Naive B cell (primary cell): Measurements from ENCODE around the gene IDUA. TPM values are rescaled to one million over a fixed set of nuclear protein-coding genes. Genes with fewer than 3 reads are reported as not detected.
"Not testable (repeated sequence)": the region's sequence is repeated elsewhere in the genome, so short reads cannot be mapped to it uniquely, and the experiment has no call there.

Experiments used
- ATAC-seq, 2 donors: fragments of 150-1000 bp; cut with Tn5 transposase; 2 replicates each; pipeline ENCODE4 v1.10.0; 2021; ENCODE audit warnings: low read depth in 2 of 2, mild to moderate bottlenecking in 2 of 2, moderate library complexity in 2 of 2
- DNase-seq: peaks from one replicate; pipeline ENCODE4 v3.0.0; 2022
- H3K27ac Mint-ChIP-seq, 6 donors: one replicate each; pipeline ENCODE4 v1.8.0; 2020 to 2022; ENCODE audit warnings: mild to moderate bottlenecking in 6 of 6, mixed read lengths in 6 of 6, moderate library complexity in 5 of 6, inconsistent platforms in 2 of 6
- H3K27me3 Mint-ChIP-seq, 3 donors: one replicate each; pipeline ENCODE4 v1.8.0; 2021 to 2022; ENCODE audit warnings: mixed read lengths in 3 of 3, mild to moderate bottlenecking in 1 of 3
- H3K36me3 Mint-ChIP-seq, 2 donors: one replicate each; pipeline ENCODE4 v1.8.0; 2020 to 2022; ENCODE audit warnings: mixed read lengths in 2 of 2, inconsistent platforms in 1 of 2, mild to moderate bottlenecking in 1 of 2
- H3K4me1 Mint-ChIP-seq, 3 donors: one replicate each; pipeline ENCODE4 v1.8.0; 2020 to 2022; ENCODE audit warnings: mixed read lengths in 3 of 3, inconsistent platforms in 1 of 3, mild to moderate bottlenecking in 1 of 3, moderate library complexity in 1 of 3
- H3K4me3 Mint-ChIP-seq, 8 donors: one replicate each; pipeline ENCODE4 v1.8.0; 2020 to 2022; ENCODE audit warnings: mild to moderate bottlenecking in 8 of 8, mixed read lengths in 8 of 8, moderate library complexity in 8 of 8, inconsistent platforms in 2 of 8
- H3K9me3 Mint-ChIP-seq, 7 donors: one replicate each; pipeline ENCODE4 v1.8.0; 2020 to 2022; ENCODE audit warnings: mixed read lengths in 7 of 7, mild to moderate bottlenecking in 5 of 7, inconsistent platforms in 2 of 7, moderate library complexity in 1 of 7
- polyA plus RNA-seq, 6 donors: library from polyadenylated mRNA; unstranded; fragments of 300-500 nt; fragmentation: Illumina TruSeq; gene quantifications; one replicate each; pipeline ENCODE4 v1.2.3, GENCODE V29; 2021; ENCODE audit warnings: low read depth in 6 of 6

IDUA gene
- polyA plus RNA-seq, 6 donors from 2014 or later = 2.2 to 8.3 (median 3.3) TPM

DNA sequence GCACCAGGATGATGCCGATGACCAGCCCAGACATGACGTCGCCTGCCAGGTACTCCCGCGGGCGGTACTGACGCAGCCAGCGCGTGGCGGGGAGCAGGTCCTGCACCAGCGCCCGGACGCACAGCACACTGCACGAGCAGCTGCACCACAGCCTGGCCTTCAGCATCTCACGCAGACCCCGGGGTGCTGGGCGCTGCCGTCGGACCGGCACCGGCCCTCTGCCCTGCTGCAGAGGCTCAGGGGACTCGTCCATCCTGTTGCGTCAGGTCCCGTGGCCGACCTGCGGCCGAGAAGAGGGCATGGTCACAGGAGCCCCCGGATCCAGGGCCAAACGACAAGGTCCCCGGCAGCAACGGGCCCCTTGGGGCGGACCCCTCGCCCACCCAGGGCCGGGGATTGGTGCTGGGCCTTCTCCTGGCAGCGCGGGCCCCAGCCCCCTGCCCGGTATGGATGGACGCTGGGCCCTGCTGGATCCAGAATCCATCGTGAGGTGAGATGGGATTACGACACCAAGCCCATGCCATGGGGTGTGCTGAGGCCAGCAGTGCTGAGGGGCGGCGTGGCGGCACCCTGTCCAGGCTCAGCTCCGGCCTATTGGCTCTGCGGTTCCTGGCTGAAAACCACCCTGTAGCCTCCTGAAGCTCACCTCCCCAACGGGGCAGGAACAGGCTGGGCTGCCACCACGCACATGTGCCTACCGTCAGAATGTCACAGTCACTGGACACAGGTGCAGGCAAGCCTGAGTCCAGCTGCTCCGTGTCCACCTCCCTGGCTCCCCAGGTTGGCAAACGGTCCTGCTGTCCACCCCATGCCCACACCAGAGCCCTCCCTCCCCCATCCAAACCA lies 4.8 kb downstream of the IDUA start:
- ATAC-seq (no peak), DNase-seq (no peak)
- Mint-ChIP-seq H3K4me3 (no peak overlapping the region), H3K36me3 (no peaks in the 10 kb centered on the region), H3K27me3 (peaks cover 0 to 13% (median under 1%) of the 10 kb centered on the region in 3 donors), H3K9me3 (no peaks in the 10 kb centered on the region), H3K27ac (no peak overlapping the region), H3K4me1 (peaks cover 2 to 11% (median 4%) of the 10 kb centered on the region in 3 donors)

DNA sequence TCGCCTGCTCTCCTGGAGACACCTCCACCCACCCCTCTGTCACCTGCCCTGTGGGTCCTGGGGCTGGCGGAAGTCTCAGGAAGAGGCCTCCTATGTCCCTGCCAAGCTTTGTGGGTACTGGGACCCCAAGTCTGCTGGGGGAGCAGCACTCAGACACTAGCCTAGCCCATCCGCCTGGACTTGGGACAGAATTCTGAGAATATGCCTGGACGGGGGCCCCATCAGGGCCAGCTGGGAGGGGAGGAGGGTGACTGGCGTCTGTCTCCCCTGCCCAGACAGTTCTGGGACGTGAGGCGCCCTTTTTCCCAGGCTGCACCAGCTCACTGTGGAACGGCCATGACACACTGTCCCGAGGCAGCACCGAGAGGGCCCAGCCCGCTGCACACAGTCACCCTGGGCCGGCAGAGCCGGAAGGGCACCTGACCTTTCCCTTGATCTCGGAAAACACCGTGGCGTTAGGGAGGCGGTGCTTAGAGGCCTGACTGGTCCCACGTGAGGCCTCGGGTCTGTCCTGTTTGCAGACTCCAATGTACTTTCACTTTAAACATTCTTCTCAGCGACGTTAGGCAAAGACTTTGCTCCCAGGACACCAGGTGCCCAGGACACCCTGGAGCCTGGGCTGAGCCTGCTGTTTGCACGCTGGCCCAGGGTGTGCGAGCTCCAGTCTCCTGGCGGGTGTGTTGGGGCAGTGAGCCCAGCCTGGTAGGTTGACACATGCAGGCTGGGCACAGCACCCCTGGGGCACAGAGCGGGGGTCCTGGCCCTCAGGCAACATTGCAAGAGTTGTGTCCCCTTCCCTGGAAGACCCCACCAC lies 5.7 kb downstream of the IDUA start:
- no peak overlapping the region for H3K27ac Mint-ChIP-seq
- H3K4me3 Mint-ChIP-seq = peak overlapping the region in 1 of 8 donors; percentile 5
- no peaks in the 10 kb centered on the region for H3K9me3 Mint-ChIP-seq
- no peaks in the 10 kb centered on the region for H3K36me3 Mint-ChIP-seq
- DNase-seq (no peak), ATAC-seq (no peak)
- H3K4me1 Mint-ChIP-seq = peaks cover 2 to 7% (median 3%) of the 10 kb centered on the region in 3 donors
- peaks cover 0 to 18% (median 7%) of the 10 kb centered on the region in 3 donors for H3K27me3 Mint-ChIP-seq

DNA sequence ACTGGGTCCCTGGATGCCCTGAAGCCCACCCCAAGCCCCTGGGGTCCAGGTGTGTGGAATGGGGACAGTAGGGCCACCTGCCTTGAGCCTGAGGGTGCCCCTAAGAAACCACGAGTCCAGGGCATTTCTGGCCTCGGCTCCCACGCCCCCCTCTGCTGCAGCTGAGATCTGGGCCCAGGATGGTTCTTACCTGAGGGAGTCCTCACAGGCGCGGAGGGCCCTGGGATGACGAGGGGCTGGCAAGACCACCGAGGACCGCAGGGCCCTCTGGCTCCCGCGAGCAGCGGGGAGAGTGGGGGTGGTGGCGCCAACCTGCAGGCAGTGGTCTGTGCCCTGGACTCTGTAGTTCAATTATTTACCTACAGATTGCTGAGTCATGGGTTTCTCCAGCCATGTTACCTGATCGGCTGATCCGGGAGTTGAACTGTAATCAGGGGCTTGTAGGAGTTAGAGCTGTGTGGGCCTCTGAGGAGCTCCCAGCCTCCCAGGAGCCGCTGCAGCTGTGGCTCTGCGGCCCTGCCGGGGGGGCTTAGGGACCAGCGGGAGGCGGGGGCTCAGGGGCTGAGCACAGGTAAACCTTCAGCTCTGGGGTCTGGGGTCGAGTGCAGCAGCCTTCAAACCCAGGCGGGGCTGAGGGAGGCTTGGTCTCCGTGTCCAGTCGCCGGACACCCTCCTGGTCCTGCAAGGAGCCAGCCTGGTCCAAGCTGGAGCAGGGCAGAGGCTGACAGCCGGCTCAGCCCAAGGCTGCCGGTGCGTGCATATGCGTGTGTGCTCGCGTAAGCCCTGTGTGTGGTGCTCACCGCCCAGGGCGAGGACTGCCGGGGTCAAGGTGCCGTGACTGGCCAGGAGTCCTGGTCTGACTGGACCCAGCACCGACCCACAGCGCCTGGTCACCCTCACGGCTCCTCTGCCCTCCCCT lies 6.5 kb downstream of the IDUA start, which contains the start of gene SLC26A1:
SLC26A1 (minus strand) TSS at position 294 of the 919 bp plus-strand sequence. CDS start 1,701 bp downstream, outside the sequence.
- ATAC-seq (no peak), DNase-seq (no peak)
- no peak within 1 kb of the TSS for H3K27ac Mint-ChIP-seq
- H3K4me3 Mint-ChIP-seq = peak within 1 kb of the TSS in 1 of 8 donors; percentile 5
- peaks cover 7 to 12% (median 8%) of the 10 kb centered on the region in 3 donors for H3K4me1 Mint-ChIP-seq
- no peaks in the 10 kb centered on the region for H3K36me3 Mint-ChIP-seq
- no peaks in the 10 kb centered on the region for H3K9me3 Mint-ChIP-seq
- H3K27me3 Mint-ChIP-seq = peaks cover 6 to 25% (median 13%) of the 10 kb centered on the region in 3 donors

DNA sequence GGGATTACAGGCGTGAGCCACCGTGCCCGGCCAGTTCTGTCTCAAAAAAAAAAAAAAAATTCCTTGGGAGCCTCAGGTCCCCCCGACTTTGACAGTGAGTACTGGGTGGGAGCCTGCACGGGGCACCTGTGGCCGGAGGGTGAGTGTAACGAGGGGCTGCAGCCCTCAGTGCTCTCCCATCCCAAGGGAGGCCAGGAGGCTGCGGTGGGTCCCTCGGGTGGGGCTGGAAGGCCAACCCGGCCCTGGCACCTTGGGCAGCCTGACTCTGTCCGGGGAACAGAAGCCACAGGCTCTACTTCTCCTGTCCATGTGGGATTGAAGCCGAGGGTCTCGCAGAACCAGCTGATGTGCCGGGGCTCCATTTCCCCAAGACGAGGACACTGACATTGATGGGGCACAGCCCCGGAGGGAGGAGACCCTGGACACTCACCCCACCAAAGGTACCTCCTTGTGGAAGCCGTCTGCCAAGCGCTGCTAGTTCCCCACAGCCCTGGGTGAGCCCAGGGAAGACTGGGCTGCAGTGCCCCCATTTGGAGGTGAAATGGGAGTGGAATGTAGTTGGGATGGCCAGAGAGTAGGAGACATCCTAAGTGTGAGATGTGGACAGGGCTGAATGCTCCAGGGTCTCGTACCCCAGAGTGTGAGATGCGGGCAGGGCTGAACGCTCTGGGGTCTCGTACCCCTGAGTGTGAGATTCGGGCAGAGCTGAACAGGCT lies 8.6 kb downstream of the IDUA start:
- Mint-ChIP-seq H3K36me3 (no peaks in the 10 kb centered on the region), H3K4me1 (peaks cover 15 to 31% (median 16%) of the 10 kb centered on the region in 3 donors), H3K27ac (no peak overlapping the region), H3K9me3 (peaks cover 0 to 2% (median 0%) of the 10 kb centered on the region in 7 donors), H3K27me3 (peaks cover 14 to 37% (median 26%) of the 10 kb centered on the region in 3 donors), H3K4me3 (peak overlapping the region in 2 of 8 donors; percentile 10 to 16)
- ATAC-seq = no peak
- DNase-seq = no peak

DNA sequence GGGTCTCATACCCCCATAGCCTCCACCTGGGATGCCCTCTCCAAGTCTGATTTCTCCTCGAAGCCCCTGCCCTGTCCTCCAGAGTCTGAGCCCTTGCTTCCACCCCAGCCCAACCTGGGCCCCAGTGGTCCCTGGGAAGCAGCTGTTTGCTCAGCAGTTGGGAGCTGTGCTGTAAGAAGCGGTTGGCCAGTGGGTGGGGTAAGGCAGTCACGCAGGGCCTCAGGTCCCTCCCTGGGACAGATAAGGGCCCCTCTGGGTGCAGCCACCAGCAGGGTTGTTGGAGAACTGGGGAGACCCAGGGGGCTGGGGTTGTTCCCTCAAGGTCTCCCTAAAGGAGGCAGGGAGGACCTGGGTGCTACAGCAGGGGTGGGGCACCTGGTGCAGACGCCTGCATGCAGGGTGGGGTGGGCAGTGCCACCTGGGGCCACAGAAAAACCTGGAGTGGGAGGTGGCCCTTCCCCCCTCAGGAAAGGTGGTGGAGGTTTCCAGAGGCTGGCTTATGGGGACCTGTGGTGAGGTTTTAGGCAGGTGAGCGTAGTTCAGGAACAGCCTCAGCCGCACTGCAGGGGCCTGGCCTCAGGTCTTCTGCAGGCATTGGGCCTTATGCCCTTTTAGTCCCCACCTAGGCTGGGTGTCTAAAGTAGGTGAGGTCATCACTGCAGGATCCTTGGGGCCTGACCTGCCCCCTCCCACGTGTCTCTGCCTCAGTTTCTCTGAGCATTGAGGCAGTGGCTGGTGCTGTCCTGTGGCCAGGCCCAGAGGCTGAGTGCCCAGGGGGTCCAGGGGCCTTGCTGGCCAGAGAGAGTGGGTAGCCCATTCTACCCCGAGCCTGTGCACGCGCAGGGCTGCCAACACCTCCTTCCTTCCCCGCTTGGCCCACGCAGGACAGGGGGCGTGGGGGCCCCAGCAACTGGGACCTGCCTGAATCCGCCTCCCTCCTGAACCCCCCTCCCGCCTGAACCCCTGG lies 9.5 kb downstream of the IDUA start:
- peaks cover 14 to 44% (median 26%) of the 10 kb centered on the region in 3 donors for H3K27me3 Mint-ChIP-seq
- DNase-seq (no peak), ATAC-seq (no peak)
- peaks cover 0 to 2% (median 0%) of the 10 kb centered on the region in 7 donors for H3K9me3 Mint-ChIP-seq
- peaks cover 15 to 31% (median 16%) of the 10 kb centered on the region in 3 donors for H3K4me1 Mint-ChIP-seq
- no peaks in the 10 kb centered on the region for H3K36me3 Mint-ChIP-seq
- peak overlapping the region in 6 of 8 donors; percentile 15 to 80 (median 26) for H3K4me3 Mint-ChIP-seq
- no peak overlapping the region for H3K27ac Mint-ChIP-seq

DNA sequence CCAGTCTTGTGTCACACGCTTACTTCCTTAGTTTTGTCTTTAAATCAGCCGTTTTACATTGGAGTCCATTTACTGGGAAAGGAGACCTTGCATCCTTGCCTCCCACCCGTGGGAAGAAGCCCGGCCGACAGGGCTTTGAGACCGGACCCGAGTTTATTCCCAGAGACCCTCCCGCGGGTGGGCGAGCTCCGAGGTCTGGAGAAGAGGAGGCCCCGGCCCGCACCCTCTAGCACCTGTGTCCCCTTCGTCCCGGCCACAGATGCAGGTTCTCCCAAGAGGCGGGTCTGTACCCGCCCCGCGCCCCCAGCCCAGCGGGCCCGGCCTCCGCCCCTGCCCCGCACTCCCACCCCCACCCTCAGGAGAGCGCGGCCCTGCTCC lies 10.1 kb downstream of the IDUA start:
- DNase-seq = no peak
- no peak for ATAC-seq
- Mint-ChIP-seq H3K27me3 (peaks cover 14 to 50% (median 26%) of the 10 kb centered on the region in 3 donors), H3K4me3 (peak overlapping the region in 5 of 8 donors; percentile 12 to 80 (median 47)), H3K27ac (no peak overlapping the region), H3K9me3 (peaks cover 0 to 2% (median 0%) of the 10 kb centered on the region in 7 donors), H3K36me3 (no peaks in the 10 kb centered on the region), H3K4me1 (peaks cover 15 to 31% (median 16%) of the 10 kb centered on the region in 3 donors)

DNA sequence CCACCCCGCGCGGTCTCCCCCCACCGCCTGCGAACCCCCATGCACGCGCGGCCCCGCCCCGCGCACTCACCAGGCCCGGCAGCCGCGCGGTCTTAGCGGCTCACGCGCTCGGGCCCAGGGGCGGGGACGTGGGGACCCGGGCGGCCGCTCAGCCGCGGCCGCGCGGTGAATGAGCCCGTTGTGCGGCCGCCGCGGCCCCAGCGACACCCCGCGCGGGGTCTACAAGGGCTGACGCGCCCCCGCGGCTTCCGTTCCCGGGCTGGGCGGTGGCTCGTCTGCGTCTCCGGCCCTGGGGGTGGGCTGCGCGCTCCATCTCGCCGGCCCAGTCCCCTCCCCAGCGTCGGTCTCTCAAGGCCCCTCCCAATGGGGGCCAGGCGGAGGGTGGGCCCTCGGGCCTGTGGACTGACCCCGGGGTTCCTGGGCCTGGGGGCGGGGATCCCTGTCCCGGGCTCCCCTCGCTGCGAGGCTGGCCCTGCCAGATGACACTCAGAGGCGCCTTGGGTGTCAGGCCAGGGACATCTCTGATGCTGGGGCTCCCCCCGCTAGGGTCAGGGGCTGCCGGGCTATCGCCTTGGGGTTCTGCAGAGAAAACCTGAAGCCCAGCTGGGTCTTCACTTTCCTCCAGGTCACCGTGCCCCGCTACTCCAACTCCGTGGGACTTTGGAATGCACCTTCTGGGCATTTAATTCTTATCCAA lies 10.7 kb downstream of the IDUA start:
- H3K27me3 Mint-ChIP-seq = peaks cover 14 to 55% (median 26%) of the 10 kb centered on the region in 3 donors
- H3K36me3 Mint-ChIP-seq = no peaks in the 10 kb centered on the region
- peak overlapping the region in 3 of 8 donors; percentile 30 to 77 (median 45) for H3K4me3 Mint-ChIP-seq
- peaks cover 0 to 2% (median 0%) of the 10 kb centered on the region in 7 donors for H3K9me3 Mint-ChIP-seq
- H3K4me1 Mint-ChIP-seq = peaks cover 16 to 31% (median 18%) of the 10 kb centered on the region in 3 donors
- H3K27ac Mint-ChIP-seq = no peak overlapping the region
- DNase-seq (no peak), ATAC-seq (peak; percentile 60 to 73)

DNA sequence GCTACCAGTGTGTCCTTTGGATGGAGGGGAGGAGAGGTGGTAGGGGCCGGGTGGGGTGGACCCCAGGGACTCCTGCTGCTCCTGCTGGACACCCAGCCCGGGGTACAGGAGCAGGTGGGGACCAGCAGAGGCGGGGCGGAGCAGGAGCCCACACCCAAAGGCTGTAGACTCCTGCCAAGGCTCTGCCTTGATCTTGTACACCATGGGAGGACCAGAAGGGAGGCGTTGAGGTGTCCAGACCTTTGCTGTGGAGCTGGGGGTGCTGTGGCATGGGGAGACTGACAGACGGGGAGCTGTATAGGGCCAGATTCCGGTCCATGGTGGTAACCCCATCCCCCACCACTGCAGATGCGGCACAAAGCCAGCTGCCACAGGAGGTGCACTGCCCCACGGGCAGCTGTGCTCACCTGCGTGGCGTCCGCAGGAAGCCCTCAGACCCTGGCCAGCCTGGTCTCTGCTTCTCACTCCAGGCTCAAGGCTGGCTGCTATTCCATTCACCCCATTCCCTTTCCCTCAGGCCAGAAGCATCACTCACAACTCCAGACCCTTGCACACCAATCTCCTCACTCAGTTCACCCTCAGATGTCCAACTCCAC lies 11.3 kb downstream of the IDUA start:
- H3K4me3 Mint-ChIP-seq = peak overlapping the region in 6 of 8 donors; percentile 29 to 81 (median 38)
- DNase-seq = no peak
- H3K27me3 Mint-ChIP-seq = peaks cover 14 to 55% (median 26%) of the 10 kb centered on the region in 3 donors
- H3K27ac Mint-ChIP-seq = peak overlapping the region in 2 of 6 donors; percentile 15 to 57
- peaks cover 16 to 31% (median 18%) of the 10 kb centered on the region in 3 donors for H3K4me1 Mint-ChIP-seq
- H3K36me3 Mint-ChIP-seq = no peaks in the 10 kb centered on the region
- ATAC-seq = no peak
- peaks cover 0 to 2% (median 0%) of the 10 kb centered on the region in 7 donors for H3K9me3 Mint-ChIP-seq

DNA sequence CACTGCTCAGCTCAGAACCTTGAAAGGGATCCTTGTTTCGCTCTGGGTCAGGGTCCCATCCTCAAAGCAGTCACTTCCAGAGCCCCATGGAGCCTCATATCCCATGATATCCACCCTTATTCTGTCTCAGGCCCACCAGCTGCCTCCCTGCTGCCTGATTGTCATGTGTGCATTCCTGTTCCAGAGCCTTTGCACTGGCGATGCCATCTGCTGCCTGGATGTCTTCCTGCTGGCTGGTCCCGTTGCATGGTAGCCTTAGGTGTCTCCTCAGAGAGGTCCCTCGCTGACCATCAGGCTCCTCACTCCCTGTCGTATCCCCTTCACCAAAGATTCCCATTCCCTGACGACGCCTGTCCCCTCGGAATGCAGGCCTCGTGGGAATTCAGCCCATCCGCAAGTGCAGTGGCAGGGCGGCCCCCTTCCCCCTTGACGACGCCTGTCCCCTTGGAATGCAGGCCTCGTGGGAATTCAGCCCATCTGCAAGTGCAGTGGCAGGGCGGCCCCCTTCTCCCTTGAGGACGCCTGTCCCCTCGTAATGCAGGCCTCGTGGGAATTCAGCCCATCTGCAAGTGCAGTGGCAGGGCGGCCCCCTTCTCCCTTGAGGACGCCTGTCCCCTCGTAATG lies 12.5 kb downstream of the IDUA start:
- H3K9me3 Mint-ChIP-seq, H3K36me3 Mint-ChIP-seq, H3K27ac Mint-ChIP-seq, DNase-seq, ATAC-seq: not testable (repeated sequence)
- peaks cover 16 to 31% (median 18%) of the 10 kb centered on the region in 3 donors for H3K4me1 Mint-ChIP-seq
- peak overlapping the region in 5 of 8 donors; percentile 29 to 83 (median 66) for H3K4me3 Mint-ChIP-seq
- H3K27me3 Mint-ChIP-seq = peaks cover 14 to 65% (median 26%) of the 10 kb centered on the region in 3 donors

DNA sequence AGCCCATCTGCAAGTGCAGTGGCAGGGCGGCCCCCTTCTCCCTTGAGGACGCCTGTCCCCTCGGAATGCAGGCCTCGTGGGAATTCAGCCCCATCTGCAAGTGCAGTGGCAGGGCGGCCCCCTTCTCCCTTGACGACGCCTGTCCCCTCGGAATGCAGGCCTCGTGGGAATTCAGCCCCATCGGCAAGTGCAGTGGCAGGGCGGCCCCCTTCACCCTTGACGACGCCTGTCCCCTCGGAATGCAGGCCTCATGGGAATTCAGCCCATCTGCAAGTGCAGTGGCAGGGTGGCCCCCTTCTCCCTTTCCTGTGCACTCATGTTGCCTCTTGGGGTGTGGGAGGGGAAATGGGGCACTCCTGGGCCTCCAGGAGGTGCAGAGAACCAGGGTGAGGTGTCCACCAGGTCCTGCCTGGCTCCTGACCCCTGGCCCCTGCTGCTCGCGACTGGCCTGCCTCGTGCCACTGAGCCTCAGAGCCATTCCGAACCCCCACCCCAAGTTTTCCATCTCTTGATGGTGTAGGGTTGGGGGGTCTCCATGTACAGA lies 13.1 kb downstream of the IDUA start:
- H3K9me3 Mint-ChIP-seq = peaks cover 0 to 2% (median 0%) of the 10 kb centered on the region in 7 donors

More for the DNA sequence above, 13.1 kb downstream of the IDUA start:
- Mint-ChIP-seq H3K4me3 (no peak overlapping the region), H3K36me3 (no peaks in the 10 kb centered on the region), H3K27ac (no peak overlapping the region), H3K27me3 (peaks cover 14 to 71% (median 26%) of the 10 kb centered on the region in 3 donors), H3K4me1 (peaks cover 16 to 31% (median 18%) of the 10 kb centered on the region in 3 donors)
- ATAC-seq (no peak), DNase-seq (no peak)
